Central memory CD8-positive, alpha-beta T cell (primary cell): ENCODE results near the gene CENPP.

Experiments used
- ATAC-seq: fragments of 150-1000 bp; cut with Tn5 transposase; replicated peaks from 2 replicates; pipeline ENCODE4 v1.10.0; 2022; ENCODE audit warnings: mild to moderate bottlenecking, moderate FRiP score, moderate number of reproducible peaks; ENCODE audit not compliant: poor library complexity, severe bottlenecking; ENCODE audit errors: extremely low read depth
- DNase-seq, 2 donors: peaks; one replicate each; pipeline ENCODE4 v3.0.0; 2021; ENCODE audit warnings: low spot score in 2 of 2
- H3K27ac Mint-ChIP-seq: one replicate; pipeline ENCODE4 v1.8.0; 2022; ENCODE audit warnings: low read depth, mild to moderate bottlenecking, moderate library complexity, mixed read lengths
- H3K27me3 Mint-ChIP-seq: one replicate; pipeline ENCODE4 v1.8.0; 2022; ENCODE audit warnings: mixed read lengths
- H3K36me3 Mint-ChIP-seq: one replicate; pipeline ENCODE4 v1.8.0; 2022; ENCODE audit warnings: mild to moderate bottlenecking, moderate library complexity, mixed read lengths; ENCODE audit not compliant: insufficient read depth
- H3K4me1 Mint-ChIP-seq: one replicate; pipeline ENCODE4 v1.8.0; 2022; ENCODE audit warnings: mixed read lengths
- H3K4me3 Mint-ChIP-seq: one replicate; pipeline ENCODE4 v1.8.0; 2022; ENCODE audit warnings: mild to moderate bottlenecking, moderate library complexity, mixed read lengths
- H3K9me3 Mint-ChIP-seq: one replicate; pipeline ENCODE4 v1.8.0; 2022; ENCODE audit warnings: mixed read lengths

The CENPP gene

DNA sequence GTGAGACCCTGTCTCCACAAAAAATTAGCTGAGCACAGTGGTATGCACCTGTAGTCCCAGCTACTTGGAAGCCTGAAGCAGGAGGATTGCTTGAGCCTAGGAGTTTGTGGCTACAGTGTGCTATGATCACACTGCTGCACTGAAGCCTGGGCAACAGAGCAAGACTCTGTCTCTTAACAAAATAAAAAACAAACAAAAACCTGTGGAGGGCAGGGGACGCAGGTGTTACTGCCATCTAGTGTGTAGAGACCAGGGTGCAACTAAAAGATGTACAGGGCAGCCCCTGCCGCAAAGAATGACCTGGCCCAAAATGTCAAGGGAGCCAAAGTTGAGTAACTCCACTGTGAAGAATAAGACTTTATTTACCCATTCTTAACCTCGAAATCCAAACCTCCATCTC lies 129.5 kb downstream of the CENPP start:
- ATAC-seq (no peak), DNase-seq (no peak)
- Mint-ChIP-seq H3K4me3 (no peak overlapping the region), H3K27ac (no peak overlapping the region), H3K9me3 (no peaks in the 10 kb centered on the region), H3K4me1 (no peaks in the 10 kb centered on the region), H3K36me3 (no peaks in the 10 kb centered on the region), H3K27me3 (no peaks in the 10 kb centered on the region)

- Mint-ChIP-seq H3K9me3 (no peaks in the 10 kb centered on the region), H3K27ac (no peak overlapping the region), H3K36me3 (no peaks in the 10 kb centered on the region), H3K4me3 (no peak overlapping the region), H3K27me3 (no peaks in the 10 kb centered on the region), H3K4me1 (no peaks in the 10 kb centered on the region)
- DNase-seq (no peak), ATAC-seq (no peak)
Observed at GRCh38 chr9:92457576-92457975, 131.8 kb downstream of the CENPP start.

GRCh38 chr9:92463387-92463786 lies 137.6 kb downstream of the CENPP start:
- Mint-ChIP-seq H3K4me3 (no peak overlapping the region), H3K27me3 (no peaks in the 10 kb centered on the region), H3K9me3 (no peaks in the 10 kb centered on the region), H3K36me3 (no peaks in the 10 kb centered on the region), H3K4me1 (no peaks in the 10 kb centered on the region), H3K27ac (no peak overlapping the region)
- ATAC-seq, result no peak
- DNase-seq, result no peak

DNA sequence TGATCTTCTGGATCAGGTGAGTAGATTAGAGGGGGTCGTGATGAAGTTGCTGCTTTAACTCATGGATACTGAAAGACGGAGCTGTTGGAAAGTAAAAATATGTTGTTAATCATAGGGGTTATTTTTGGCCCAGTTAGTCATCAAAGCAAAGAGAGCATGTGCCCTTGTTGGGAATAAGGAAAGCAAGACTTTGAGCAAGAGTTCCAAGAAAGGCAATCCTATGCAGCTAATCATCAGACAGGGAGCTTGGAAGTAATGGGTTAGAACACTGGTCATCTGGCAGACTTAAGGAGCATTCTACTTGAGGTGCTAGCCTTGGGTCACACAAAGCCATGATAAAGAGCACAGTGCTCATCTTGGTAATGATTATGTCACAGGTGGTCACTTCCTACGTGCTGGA lies 138.2 kb downstream of the CENPP start:
- no peak overlapping the region for H3K4me3 Mint-ChIP-seq
- DNase-seq (no peak), ATAC-seq (no peak)
- no peaks in the 10 kb centered on the region for H3K36me3 Mint-ChIP-seq
- H3K27me3 Mint-ChIP-seq, result no peaks in the 10 kb centered on the region
- no peaks in the 10 kb centered on the region for H3K9me3 Mint-ChIP-seq
- H3K27ac Mint-ChIP-seq, result no peak overlapping the region
- no peaks in the 10 kb centered on the region for H3K4me1 Mint-ChIP-seq

DNA sequence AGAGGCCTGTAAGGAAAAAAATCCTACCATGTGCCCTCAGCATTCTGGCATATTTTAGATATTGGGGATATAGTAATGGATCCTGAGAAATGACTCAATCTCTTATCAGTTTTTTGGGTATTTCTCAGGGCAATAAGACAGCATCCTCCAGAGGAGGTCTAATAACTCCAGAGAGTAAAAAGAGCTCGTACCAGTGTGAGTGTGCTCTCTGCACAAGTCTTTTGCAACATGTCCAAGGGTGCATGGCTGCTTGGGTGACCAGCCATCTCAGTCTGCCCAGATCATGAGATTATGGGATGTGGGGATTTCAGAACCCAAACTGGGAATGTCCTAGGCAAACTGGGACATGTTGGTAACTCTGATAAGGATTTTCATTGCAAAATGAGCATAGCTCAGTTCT lies 141.3 kb downstream of the CENPP start:
- Mint-ChIP-seq H3K9me3 (no peaks in the 10 kb centered on the region), H3K27ac (no peak overlapping the region), H3K4me3 (no peak overlapping the region), H3K36me3 (peaks cover 2% of the 10 kb centered on the region), H3K27me3 (no peaks in the 10 kb centered on the region), H3K4me1 (no peaks in the 10 kb centered on the region)
- ATAC-seq, result no peak
- no peak for DNase-seq

- Mint-ChIP-seq H3K27ac (no peak overlapping the region), H3K9me3 (no peaks in the 10 kb centered on the region)
- no peak for DNase-seq
Observed at GRCh38 chr9:92467511-92467910, 141.8 kb downstream of the CENPP start.

DNA sequence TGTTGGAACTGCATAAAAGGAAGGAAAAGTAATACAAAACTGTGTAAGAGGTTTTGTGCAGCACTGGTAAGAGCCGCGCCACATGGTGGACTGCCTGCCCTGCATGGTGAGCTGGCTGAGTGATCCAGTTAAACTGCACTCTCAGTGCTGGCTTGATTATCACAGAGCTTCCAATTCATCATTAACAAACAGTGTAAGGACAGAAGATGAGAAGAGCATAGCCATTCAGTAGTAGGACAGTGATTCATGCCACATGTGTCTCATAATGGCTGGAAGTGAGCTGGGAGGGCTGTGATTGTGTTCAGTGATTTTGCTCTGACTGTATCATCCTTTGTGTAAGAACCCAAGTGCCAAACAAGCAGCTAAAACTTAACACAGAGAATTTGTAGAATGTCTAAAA lies 142.5 kb downstream of the CENPP start:
- Mint-ChIP-seq H3K4me3 (no peak overlapping the region), H3K27ac (no peak overlapping the region), H3K27me3 (no peaks in the 10 kb centered on the region), H3K9me3 (no peaks in the 10 kb centered on the region), H3K36me3 (peaks cover 2% of the 10 kb centered on the region), H3K4me1 (no peaks in the 10 kb centered on the region)
- DNase-seq (no peak), ATAC-seq (no peak)

More at GRCh38 chr9:92467511-92467910, 141.8 kb downstream of the CENPP start:
- H3K4me3 Mint-ChIP-seq, result no peak overlapping the region
- no peaks in the 10 kb centered on the region for H3K27me3 Mint-ChIP-seq
- H3K36me3 Mint-ChIP-seq, result peaks cover 2% of the 10 kb centered on the region
- no peak for ATAC-seq
- H3K4me1 Mint-ChIP-seq, result no peaks in the 10 kb centered on the region

DNA sequence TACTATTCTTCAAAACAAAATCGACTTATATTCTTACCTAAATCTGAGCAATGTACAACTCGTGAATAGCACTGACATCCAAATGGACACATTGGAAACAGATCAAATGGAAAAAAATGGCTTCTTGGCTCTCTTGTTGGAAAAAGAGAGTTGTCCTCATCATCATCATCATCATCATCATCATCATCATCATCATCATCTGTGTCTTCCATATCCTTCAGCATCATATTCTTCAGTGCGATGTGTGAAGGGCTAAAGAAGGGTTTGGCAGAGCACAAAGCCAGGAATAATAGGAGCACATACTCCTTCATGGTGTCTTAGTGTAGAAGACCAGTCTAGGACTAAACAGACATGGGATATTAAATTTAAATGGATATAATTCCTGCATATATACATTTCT lies 148.8 kb downstream of the CENPP start:
- Mint-ChIP-seq H3K27ac (no peak overlapping the region), H3K4me1 (no peaks in the 10 kb centered on the region), H3K27me3 (no peaks in the 10 kb centered on the region), H3K4me3 (no peak overlapping the region), H3K36me3 (peaks cover 2% of the 10 kb centered on the region), H3K9me3 (no peaks in the 10 kb centered on the region)
- ATAC-seq (no peak), DNase-seq (no peak)

GRCh38 chr9:92476962-92477361 lies 151.2 kb downstream of the CENPP start:
- Mint-ChIP-seq H3K27ac (no peak overlapping the region), H3K4me3 (no peak overlapping the region), H3K27me3 (no peaks in the 10 kb centered on the region), H3K9me3 (no peaks in the 10 kb centered on the region), H3K36me3 (peaks cover under 1% of the 10 kb centered on the region), H3K4me1 (peaks cover 7% of the 10 kb centered on the region)
- ATAC-seq (no peak), DNase-seq (no peak)

DNA sequence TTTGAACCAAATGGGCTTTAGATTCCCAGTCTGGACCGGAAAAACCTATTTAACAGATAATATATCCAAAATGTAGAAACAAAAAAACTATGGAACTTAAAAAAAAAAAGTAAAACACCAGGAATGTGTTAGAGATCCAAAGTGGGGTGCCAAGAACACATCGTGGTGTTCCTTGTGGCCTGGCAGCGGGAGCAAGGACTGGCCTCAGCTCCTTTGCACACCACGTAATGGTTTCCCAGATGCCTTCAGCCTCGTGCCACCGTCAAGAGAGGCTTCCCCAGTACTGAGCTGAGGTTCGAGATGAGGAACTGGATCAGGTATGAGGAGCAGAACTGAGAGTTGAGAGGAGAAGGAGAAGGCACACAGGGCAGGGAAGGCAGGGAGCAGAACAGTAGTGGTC lies 153.0 kb downstream of the CENPP start:
- H3K9me3 Mint-ChIP-seq, result no peaks in the 10 kb centered on the region

GRCh38 chr9:92479346-92479745 lies 153.6 kb downstream of the CENPP start:
- Mint-ChIP-seq H3K4me1 (peaks cover 7% of the 10 kb centered on the region), H3K27me3 (no peaks in the 10 kb centered on the region), H3K4me3 (no peak overlapping the region), H3K36me3 (no peaks in the 10 kb centered on the region), H3K27ac (no peak overlapping the region), H3K9me3 (no peaks in the 10 kb centered on the region)
- DNase-seq (no peak), ATAC-seq (no peak)

More for the DNA sequence above, 153.0 kb downstream of the CENPP start:
- no peak for ATAC-seq
- peaks cover 7% of the 10 kb centered on the region for H3K4me1 Mint-ChIP-seq
- H3K4me3 Mint-ChIP-seq, result no peak overlapping the region
- no peak overlapping the region for H3K27ac Mint-ChIP-seq
- no peak for DNase-seq
- H3K36me3 Mint-ChIP-seq, result no peaks in the 10 kb centered on the region
- no peaks in the 10 kb centered on the region for H3K27me3 Mint-ChIP-seq

DNA sequence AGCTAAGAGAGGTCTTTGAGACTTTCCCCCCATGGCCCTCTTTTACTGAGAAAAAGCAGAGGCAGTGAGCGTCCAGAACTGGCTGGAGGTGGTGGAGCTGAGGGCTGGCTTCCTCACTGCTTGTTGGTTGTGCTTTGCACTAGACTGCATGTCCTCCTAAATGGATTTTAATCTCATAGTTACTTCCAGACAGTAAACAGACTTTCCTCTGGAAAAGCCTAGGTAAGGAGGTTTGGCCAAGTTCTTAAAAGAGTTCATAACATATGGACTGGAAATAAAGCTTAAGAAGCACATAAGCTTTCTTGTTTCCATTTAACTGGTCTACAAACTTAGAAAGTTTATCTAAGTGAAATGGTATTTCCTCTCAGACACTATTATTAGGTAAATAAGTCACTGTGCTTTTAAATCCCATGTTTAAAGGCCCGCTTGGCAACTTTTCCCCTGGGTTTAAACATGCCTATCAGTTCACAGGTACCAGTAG lies 154.6 kb downstream of the CENPP start:
- ATAC-seq (no peak), DNase-seq (no peak)
- H3K4me3 Mint-ChIP-seq, result no peak overlapping the region
- H3K4me1 Mint-ChIP-seq, result peaks cover 7% of the 10 kb centered on the region
- H3K27me3 Mint-ChIP-seq, result no peaks in the 10 kb centered on the region
- no peaks in the 10 kb centered on the region for H3K9me3 Mint-ChIP-seq
- no peak overlapping the region for H3K27ac Mint-ChIP-seq
- no peaks in the 10 kb centered on the region for H3K36me3 Mint-ChIP-seq

DNA sequence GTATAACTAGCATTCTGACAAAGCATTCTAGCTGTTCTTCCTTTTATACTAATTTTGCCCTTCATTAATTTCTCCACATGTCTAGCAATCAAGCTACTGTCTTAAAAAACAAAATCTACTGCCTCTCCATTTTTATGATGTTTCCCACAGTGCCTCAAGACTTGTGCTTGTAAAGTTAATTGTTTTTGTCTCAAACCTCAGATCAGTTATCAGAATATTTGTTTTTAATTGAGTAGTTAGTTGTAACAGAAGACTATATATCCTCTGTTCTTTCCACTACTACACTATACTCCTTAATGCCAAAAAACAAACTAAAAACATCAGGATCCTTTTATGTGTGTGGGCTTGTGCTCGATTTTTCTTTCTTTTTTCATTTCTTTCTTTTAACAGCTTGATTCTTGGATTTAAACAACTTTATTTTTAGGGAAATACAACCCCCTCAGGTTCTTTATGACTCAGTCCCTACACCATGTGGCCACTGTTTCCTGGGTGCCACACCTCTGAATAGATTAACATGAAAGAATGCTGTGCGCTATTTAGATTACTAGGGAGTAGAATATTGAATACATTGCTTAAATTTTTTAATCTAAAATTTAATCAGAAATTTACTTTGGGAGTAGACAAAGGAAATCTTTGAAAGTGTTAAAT lies 155.4 kb downstream of the CENPP start:
- no peaks in the 10 kb centered on the region for H3K27me3 Mint-ChIP-seq
- H3K27ac Mint-ChIP-seq, result no peak overlapping the region
- no peak for DNase-seq
- no peak for ATAC-seq
- H3K9me3 Mint-ChIP-seq, result no peaks in the 10 kb centered on the region
- H3K36me3 Mint-ChIP-seq, result no peaks in the 10 kb centered on the region
- no peak overlapping the region for H3K4me3 Mint-ChIP-seq
- H3K4me1 Mint-ChIP-seq, result peaks cover 7% of the 10 kb centered on the region
